Testis (tissue), 3 donors: ENCODE data around the gene SH2D1B. TPM values are rescaled to one million over a fixed set of nuclear protein-coding genes. Genes with fewer than 3 reads are reported as not detected.

Source experiments
- DNase-seq: peaks from one replicate; pipeline ENCODE4 v3.0.0-alpha.2; 2019
- H3K27ac ChIP-seq, 2 donors: fragments of 200-600 bp; sonication (generic); one replicate each; pipeline ENCODE4 v1.5.1; 2019
- H3K27me3 ChIP-seq: fragments of 200-600 bp; sonication (generic); one replicate; pipeline ENCODE4 v1.5.1; 2019
- H3K36me3 ChIP-seq: fragments of 200-600 bp; sonication (generic); one replicate; pipeline ENCODE4 v1.5.1; 2017; ENCODE audit warnings: low read depth; ENCODE audit errors: missing control alignments
- H3K4me1 ChIP-seq: fragments of 200-600 bp; sonication (generic); one replicate; pipeline ENCODE4 v1.5.1; 2019
- H3K4me3 ChIP-seq, 2 donors: fragments of 200-600 bp; sonication (generic); one replicate each; pipeline ENCODE4 v1.5.1; 2017 to 2019
- H3K9me3 ChIP-seq: fragments of 200-600 bp; sonication (generic); one replicate; pipeline ENCODE4 v1.5.1; 2017
- POLR2A ChIP-seq: fragments of 450-650 bp; IDR thresholded peaks from one replicate; pipeline ENCODE4 v1.6.1; 2017; ENCODE audit warnings: antibody characterized with exemption, mild to moderate bottlenecking, moderate library complexity
- WGBS, 2 donors: methylation state at CpG; one replicate each; pipeline ENCODE4 v1.1.5; 2018; 5-methylcytosine and 5-hydroxymethylcytosine counted together
- intact Hi-C: fragments of 100-400 bp; cut with DNase I; formaldehyde crosslinking; loops from one replicate; pipeline ENCODE4 v1.15.1; 2023; ENCODE audit warnings: low total_unique reads
- polyA plus RNA-seq: library from polyadenylated mRNA; stranded (reverse); fragments of 350-450 nt; fragmentation: Illumina TruSeq; extraction: RNeasy Lipid Tissue Mini Kit (QIAGEN cat#74804); gene quantifications from one replicate; pipeline ENCODE4 v1.2.3, GENCODE V29; 2014; ENCODE audit warnings: low read depth, low replicate concordance; ENCODE audit not compliant: insufficient read depth
- total RNA-seq, 2 donors: library from RNA; depleted of rRNA; stranded (reverse); fragments of >200 nt; gene quantifications; one replicate each; pipeline ENCODE4 v1.2.3, GENCODE V29; 2016
- TF ChIP-seq, protein P1 (sequence below), 3 experiments: fragments of 450-650 bp in 2 of 3; fragments of 200-600 bp in 1 of 3; sonication (generic) in 1 of 3; IDR thresholded peaks; one replicate each; pipeline ENCODE4 v1.5.1; 2016 to 2019; ENCODE audit warnings: antibody characterized with exemption in 3 of 3, mild to moderate bottlenecking in 2 of 3, moderate library complexity in 1 of 3

Gene SH2D1B
- total and polyA plus RNA-seq, 3 donors from 2014 or later: 0.59 to 1.3 (median 0.62) TPM

DNA sequence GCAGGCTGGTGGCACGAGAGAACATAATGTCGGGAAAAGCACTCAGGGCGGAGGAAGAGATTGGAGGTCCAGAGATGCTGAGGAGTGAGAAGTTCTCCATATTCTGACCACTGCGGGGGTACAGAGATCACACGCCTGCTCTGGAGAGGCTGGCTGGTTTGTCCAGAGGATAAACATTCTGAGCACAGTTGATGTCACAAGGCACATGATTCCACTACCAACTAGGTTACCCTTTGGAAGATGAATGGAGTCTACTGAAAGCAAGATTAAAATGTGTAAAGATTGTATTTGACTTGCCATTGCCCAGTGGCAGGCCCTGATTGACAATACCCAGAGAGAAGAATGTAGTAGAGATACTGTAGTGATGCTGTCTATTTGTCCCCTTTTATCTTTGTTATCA is 35.2 kb downstream of the SH2D1B start, which contains the start of gene SPATA46:
TSS of gene SPATA46 (minus strand) at position 164 of the 400 bp plus-strand sequence. CDS start at position 100, 64 bp downstream.
- 93 to 98% methylated on average over 5 of the region's 5 CpGs for WGBS, 2 donors
- DNase-seq: no peak
- TF ChIP-seq, protein P1, sequence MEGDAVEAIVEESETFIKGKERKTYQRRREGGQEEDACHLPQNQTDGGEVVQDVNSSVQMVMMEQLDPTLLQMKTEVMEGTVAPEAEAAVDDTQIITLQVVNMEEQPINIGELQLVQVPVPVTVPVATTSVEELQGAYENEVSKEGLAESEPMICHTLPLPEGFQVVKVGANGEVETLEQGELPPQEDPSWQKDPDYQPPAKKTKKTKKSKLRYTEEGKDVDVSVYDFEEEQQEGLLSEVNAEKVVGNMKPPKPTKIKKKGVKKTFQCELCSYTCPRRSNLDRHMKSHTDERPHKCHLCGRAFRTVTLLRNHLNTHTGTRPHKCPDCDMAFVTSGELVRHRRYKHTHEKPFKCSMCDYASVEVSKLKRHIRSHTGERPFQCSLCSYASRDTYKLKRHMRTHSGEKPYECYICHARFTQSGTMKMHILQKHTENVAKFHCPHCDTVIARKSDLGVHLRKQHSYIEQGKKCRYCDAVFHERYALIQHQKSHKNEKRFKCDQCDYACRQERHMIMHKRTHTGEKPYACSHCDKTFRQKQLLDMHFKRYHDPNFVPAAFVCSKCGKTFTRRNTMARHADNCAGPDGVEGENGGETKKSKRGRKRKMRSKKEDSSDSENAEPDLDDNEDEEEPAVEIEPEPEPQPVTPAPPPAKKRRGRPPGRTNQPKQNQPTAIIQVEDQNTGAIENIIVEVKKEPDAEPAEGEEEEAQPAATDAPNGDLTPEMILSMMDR (IDR thresholded peaks at IDR 0.05): no peak
- TF ChIP-seq POLR2A: no peak
- intact Hi-C loops: no loop called here
- Histone ChIP-seq H3K27me3 (no peaks in the 10 kb centered on the region), H3K9me3 (no peaks in the 10 kb centered on the region), H3K27ac (no peak within 1 kb of the TSS), H3K4me1 (no peaks in the 10 kb centered on the region), H3K4me3 (no peak within 1 kb of the TSS), H3K36me3 (no peaks in the 10 kb centered on the region)

DNA sequence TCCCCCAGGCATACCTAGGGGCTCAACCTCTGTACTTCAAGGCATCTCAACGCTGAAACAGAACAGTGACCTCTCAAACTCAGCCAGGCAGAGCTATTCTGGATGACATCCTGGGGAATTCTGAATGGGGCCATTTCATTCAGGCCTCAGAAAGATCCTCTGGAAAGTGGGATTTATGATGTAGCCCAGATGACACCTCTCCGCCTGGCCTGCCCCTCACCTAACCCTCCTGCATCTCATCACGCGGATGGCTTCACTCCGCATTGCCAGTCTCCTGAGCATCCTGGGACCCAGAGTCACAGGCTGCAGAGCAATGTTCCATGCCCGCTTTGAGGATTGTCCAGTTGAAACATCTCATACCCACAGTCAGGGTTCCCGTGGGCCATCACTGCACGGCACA is 36.5 kb downstream of the SH2D1B start:
- TF ChIP-seq, protein P1 (IDR thresholded peaks at IDR 0.05): no peak
- no peak for TF ChIP-seq POLR2A
- H3K27me3 ChIP-seq: no peaks in the 10 kb centered on the region
- H3K9me3 ChIP-seq: no peaks in the 10 kb centered on the region
- no peaks in the 10 kb centered on the region for H3K4me1 ChIP-seq
- 66 to 86% methylated on average over 4 to 8 of the region's 8 CpGs for WGBS, 2 donors
- no peak for DNase-seq
- H3K4me3 ChIP-seq: no peak overlapping the region
- intact Hi-C loops: no loop called here
- H3K27ac ChIP-seq: no peak overlapping the region
- H3K36me3 ChIP-seq: no peaks in the 10 kb centered on the region

DNA sequence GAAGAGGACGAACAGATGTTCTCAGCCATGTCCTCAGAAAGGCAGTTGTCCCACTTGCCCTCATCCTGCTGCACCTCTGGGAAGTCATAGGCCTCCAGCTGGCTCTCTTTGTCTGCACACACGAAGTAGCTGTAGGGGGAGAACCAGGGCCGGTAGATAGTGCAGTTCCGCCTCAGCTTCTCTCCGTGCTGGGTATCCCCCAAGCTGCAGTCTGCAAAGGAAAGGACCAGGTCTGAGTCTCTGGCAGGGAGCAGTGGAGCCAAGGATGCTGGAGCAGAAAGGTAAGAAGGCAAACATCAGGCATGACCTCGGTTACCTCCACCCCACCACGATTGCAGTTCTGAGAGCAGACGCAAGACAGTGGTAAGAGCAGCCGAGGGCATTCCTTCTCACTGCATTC is 37.5 kb downstream of the SH2D1B start:
- intact Hi-C loops: no loop called here
- H3K27ac ChIP-seq: no peak overlapping the region
- no peak for DNase-seq
- no peaks in the 10 kb centered on the region for H3K9me3 ChIP-seq
- H3K4me3 ChIP-seq: no peak overlapping the region
- H3K27me3 ChIP-seq: no peaks in the 10 kb centered on the region
- no peaks in the 10 kb centered on the region for H3K36me3 ChIP-seq
- H3K4me1 ChIP-seq: no peaks in the 10 kb centered on the region
- TF ChIP-seq, protein P1 (IDR thresholded peaks at IDR 0.05): no peak
- TF ChIP-seq POLR2A: no peak
- 94 to 95% methylated on average over 7 to 9 of the region's 9 CpGs for WGBS, 2 donors

DNA sequence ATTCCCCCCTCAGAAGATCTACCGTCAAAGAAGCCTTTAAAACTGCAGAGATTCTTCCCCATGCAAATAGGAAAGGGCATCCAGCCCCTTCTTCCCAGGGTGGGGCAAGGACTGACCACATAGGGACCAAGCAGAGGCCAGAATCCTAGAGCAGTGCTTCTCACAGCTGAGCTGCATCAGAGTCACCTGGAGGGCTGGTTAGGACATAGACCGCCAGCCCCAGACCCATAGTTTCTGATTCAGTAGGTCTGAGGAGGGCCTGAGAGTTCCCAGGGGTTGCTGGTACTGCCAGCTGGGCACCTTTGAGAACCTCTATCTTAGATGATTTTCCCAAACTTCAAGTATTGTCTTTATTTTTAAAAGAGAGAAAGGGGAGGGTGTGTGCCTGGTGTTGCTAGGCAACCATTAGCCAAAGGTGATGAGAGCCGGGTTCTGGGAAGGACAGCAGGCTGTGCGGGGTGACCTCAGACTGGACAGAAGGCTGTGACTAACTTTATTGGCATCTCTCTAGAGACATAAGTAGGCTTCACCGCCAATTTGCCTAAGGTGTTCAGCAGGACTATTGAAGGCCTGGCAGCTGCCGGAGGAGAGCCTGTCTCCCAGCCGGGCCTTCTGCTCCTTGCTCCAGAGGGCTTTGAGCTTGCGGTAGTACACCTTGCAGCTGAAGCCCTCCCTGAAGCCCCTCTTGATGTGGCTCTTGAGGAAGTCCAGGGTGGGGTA is 38.2 kb downstream of the SH2D1B start:
- no peaks in the 10 kb centered on the region for H3K36me3 ChIP-seq
- H3K27me3 ChIP-seq: no peaks in the 10 kb centered on the region
- no peaks in the 10 kb centered on the region for H3K4me1 ChIP-seq
- WGBS, 2 donors: 88 to 96% methylated on average over 5 to 8 of the region's 8 CpGs
- intact Hi-C loops: no loop called here
- H3K4me3 ChIP-seq: no peak overlapping the region
- DNase-seq: no peak
- TF ChIP-seq, protein P1 (IDR thresholded peaks at IDR 0.05): no peak
- no peak for TF ChIP-seq POLR2A
- H3K27ac ChIP-seq: no peak overlapping the region
- no peaks in the 10 kb centered on the region for H3K9me3 ChIP-seq

DNA sequence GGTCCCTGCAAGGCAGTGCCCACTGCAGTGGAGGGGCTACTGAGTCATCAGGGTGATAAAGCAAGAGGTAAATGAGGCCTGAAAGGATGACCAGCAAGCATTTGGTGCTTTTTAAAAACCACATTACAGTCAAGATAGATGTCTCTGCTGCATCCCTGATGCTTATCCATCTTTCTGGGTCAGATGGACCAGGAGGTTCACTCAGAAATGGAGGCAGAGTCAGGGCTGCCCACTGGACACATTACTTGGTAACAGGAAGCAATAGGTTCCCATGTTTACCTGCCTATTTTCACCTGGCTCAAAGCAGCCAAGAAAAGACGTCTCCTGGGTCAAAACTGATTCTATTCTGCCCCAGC is 38.9 kb downstream of the SH2D1B start:
- Histone ChIP-seq H3K9me3 (no peaks in the 10 kb centered on the region), H3K36me3 (no peaks in the 10 kb centered on the region), H3K4me3 (no peak overlapping the region), H3K27ac (no peak overlapping the region), H3K4me1 (no peaks in the 10 kb centered on the region), H3K27me3 (no peaks in the 10 kb centered on the region)
- TF ChIP-seq POLR2A: no peak
- TF ChIP-seq, protein P1 (IDR thresholded peaks at IDR 0.05): no peak
- DNase-seq: no peak
- 91% methylated on average over 1 of the region's 1 CpG; no CpG with 5 or more reads in 1 of the 2 donors for WGBS, 2 donors
- intact Hi-C loops: no loop called here
